Esophagus squamous epithelium (tissue), 5 donors: ENCODE measurements around the gene SLC7A6OS. TPM values are rescaled to one million over a fixed set of nuclear protein-coding genes. Genes with fewer than 3 reads are reported as not detected.
A peak's percentile ranks its signal among the peaks of the same experiment; 100 is the strongest.

ENCODE experiments used
- DNase-seq: peaks from one replicate; lab custom pipeline; 2025; lab: John Stamatoyannopoulos, UW
- H3K27ac ChIP-seq, 4 donors: fragments of 200-600 bp; sonication (generic); one replicate each; pipeline ENCODE4 v1.5.1; 2016 to 2019; ENCODE audit warnings: mild to moderate bottlenecking in 1 of 4
- H3K27me3 ChIP-seq, 4 donors: fragments of 200-600 bp; sonication (generic); 1 replicate in 3 of 4; 2 replicates in 1 of 4; pipeline versions ENCODE4 v1.5.1 to v1.6.0; 2017 to 2021; ENCODE audit warnings: antibody characterized with exemption in 1 of 4
- H3K36me3 ChIP-seq, 3 donors: fragments of 200-600 bp; sonication (generic); one replicate each; pipeline ENCODE4 v1.5.1; 2016 to 2019
- H3K4me1 ChIP-seq, 3 donors: fragments of 200-600 bp; sonication (generic); one replicate each; pipeline ENCODE4 v1.5.1; 2017 to 2019
- H3K4me3 ChIP-seq, 4 donors: fragments of 200-600 bp; sonication (generic); 1 replicate in 3 of 4; 2 replicates in 1 of 4; pipeline ENCODE4 v1.5.1; 2016 to 2019; ENCODE audit warnings: mild to moderate bottlenecking in 2 of 4, moderate library complexity in 1 of 4
- H3K9me3 ChIP-seq, 3 donors: fragments of 200-600 bp; sonication (generic); one replicate each; pipeline ENCODE4 v1.5.1; 2016 to 2019
- CTCF ChIP-seq, 6 experiments: fragments of 450-650 bp in 4 of 6; fragments of 200-600 bp in 2 of 6; sonication (generic) in 2 of 6; IDR thresholded peaks; one replicate each; pipeline ENCODE4 v1.5.1; 2016 to 2019; ENCODE audit warnings: antibody characterized with exemption in 6 of 6, mild to moderate bottlenecking in 4 of 6, moderate library complexity in 4 of 6
- POLR2A ChIP-seq, 4 donors: fragments of 450-650 bp; IDR thresholded peaks; one replicate each; pipeline ENCODE4 v1.6.1; 2017; ENCODE audit warnings: antibody characterized with exemption in 4 of 4, mild to moderate bottlenecking in 4 of 4, moderate library complexity in 3 of 4
- WGBS, 2 donors: methylation state at CpG; one replicate each; pipeline ENCODE4 v1.1.5; 2018; 5-methylcytosine and 5-hydroxymethylcytosine counted together
- intact Hi-C: fragments of 100-400 bp; cut with DNase I; formaldehyde crosslinking; loops from one replicate; pipeline ENCODE4 v1.15.0; 2022
- total RNA-seq, 4 donors: library from RNA; depleted of rRNA; stranded (reverse); fragments of >200 nt; gene quantifications; one replicate each; pipeline ENCODE4 v1.1.0, GENCODE V29; 2016
- donor health status: DM: yes; HTN: yes; CAD: no.

SLC7A6OS gene
- total RNA-seq, 4 donors from 2014 or later, result 4.5 to 16.2 (median 6.7) TPM

GRCh38 chr16:68283801-68284598 is 26.7 kb downstream of the SLC7A6OS start:
- TF ChIP-seq POLR2A (IDR thresholded peaks at IDR 0.05) (no peak), CTCF (IDR thresholded peaks at IDR 0.05) (no peak)
- intact Hi-C loops, result no loop called here
- DNase-seq, result no peak

GRCh38 chr16:68283346-68283745 is 27.4 kb downstream of the SLC7A6OS start:
- intact Hi-C loops, result no loop called here
- Histone ChIP-seq H3K4me1 (peaks cover 9 to 76% (median 38%) of the 10 kb centered on the region in 3 donors), H3K4me3 (no peak overlapping the region)

More at GRCh38 chr16:68283801-68284598, 26.7 kb downstream of the SLC7A6OS start:
- H3K4me1 ChIP-seq, result peaks cover 9 to 81% (median 41%) of the 10 kb centered on the region in 3 donors
- WGBS, 2 donors, result 62 to 66% methylated on average over 9 of the region's 9 CpGs
- peak overlapping the region; percentile 33 to 79 (median 59) for H3K27ac ChIP-seq
- no peaks in the 10 kb centered on the region for H3K9me3 ChIP-seq
- peaks cover 0 to 32% (median 0%) of the 10 kb centered on the region in 3 donors for H3K36me3 ChIP-seq
- H3K27me3 ChIP-seq, result no peaks in the 10 kb centered on the region
- no peak overlapping the region for H3K4me3 ChIP-seq

GRCh38 chr16:68282064-68282452 is 28.7 kb downstream of the SLC7A6OS start:
- WGBS, 2 donors, result 70% methylated on average over 4 of the region's 4 CpGs
- H3K4me1 ChIP-seq, result peaks cover 0 to 64% (median 26%) of the 10 kb centered on the region in 3 donors
- intact Hi-C loops, result no loop called here
- H3K27ac ChIP-seq, result peak overlapping the region in 1 of 4 donors; percentile 13
- no peak overlapping the region for H3K4me3 ChIP-seq
- TF ChIP-seq POLR2A (IDR thresholded peaks at IDR 0.05) (no peak), CTCF (IDR thresholded peaks at IDR 0.05) (no peak)
- H3K9me3 ChIP-seq, result no peaks in the 10 kb centered on the region
- H3K36me3 ChIP-seq, result peaks cover 0 to 26% (median 0%) of the 10 kb centered on the region in 3 donors
- H3K27me3 ChIP-seq, result no peaks in the 10 kb centered on the region
- no peak for DNase-seq

More at GRCh38 chr16:68283346-68283745, 27.4 kb downstream of the SLC7A6OS start:
- WGBS, 2 donors, result 53 to 73% methylated on average over 5 of the region's 5 CpGs
- no peak for DNase-seq
- TF ChIP-seq POLR2A (IDR thresholded peaks at IDR 0.05), result no peak
- no peak for TF ChIP-seq CTCF (IDR thresholded peaks at IDR 0.05)
- Histone ChIP-seq H3K36me3 (peaks cover 0 to 36% (median 0%) of the 10 kb centered on the region in 3 donors), H3K27ac (peak overlapping the region; percentile 33 to 79 (median 57)), H3K27me3 (no peaks in the 10 kb centered on the region), H3K9me3 (no peaks in the 10 kb centered on the region)

- Histone ChIP-seq H3K27ac (peak overlapping the region in 1 of 4 donors; percentile 13), H3K4me1 (peaks cover 0 to 64% (median 22%) of the 10 kb centered on the region in 3 donors)
- 77 to 85% methylated on average over 2 to 4 of the region's 4 CpGs for WGBS, 2 donors
Observed at GRCh38 chr16:68281368-68282063, 29.2 kb downstream of the SLC7A6OS start.

More at GRCh38 chr16:68281368-68282063, 29.2 kb downstream of the SLC7A6OS start:
- H3K9me3 ChIP-seq, result no peaks in the 10 kb centered on the region
- TF ChIP-seq POLR2A (IDR thresholded peaks at IDR 0.05) (no peak), CTCF (IDR thresholded peaks at IDR 0.05) (no peak)
- no peak for DNase-seq
- H3K4me3 ChIP-seq, result no peak overlapping the region
- H3K27me3 ChIP-seq, result no peaks in the 10 kb centered on the region
- intact Hi-C loops, result no loop called here
- peaks cover 0 to 24% (median 0%) of the 10 kb centered on the region in 3 donors for H3K36me3 ChIP-seq
